B cell (primary cell): ENCODE data around the gene KSR1. TPM values are rescaled to one million over a fixed set of nuclear protein-coding genes. Genes with fewer than 3 reads are reported as not detected.
A peak's percentile ranks its signal among the peaks of the same experiment; 100 is the strongest.

Experiments
- ATAC-seq: fragments of 200-7000 bp; cut with Tn5 transposase; one replicate; pipeline ENCODE4 v1.10.0; 2021; ENCODE audit warnings: low read depth, mild to moderate bottlenecking, moderate number of reproducible peaks, moderate library complexity
- CTCF ChIA-PET: fragments of 350-600 bp; sonication (Branson Sonifier 250); formaldehyde crosslinking; loops from one replicate; lab custom pipeline; 2021; ENCODE audit warnings: antibody characterized with exemption, inconsistent platforms; lab: Charles Lee
- POLR2A ChIA-PET: fragments of 350-600 bp; sonication (Branson Sonifier 250); formaldehyde crosslinking; loops from one replicate; lab custom pipeline; 2021; ENCODE audit warnings: antibody characterized with exemption; lab: Charles Lee
- DNase-seq: peaks from one replicate; pipeline ENCODE4 v3.0.0; 2013
- H2AFZ ChIP-seq: 2 replicates; pipeline ENCODE4 v1.6.1; 2012; ENCODE audit warnings: mild to moderate bottlenecking, low read depth, low read length; ENCODE audit not compliant: insufficient read depth, poor library complexity, severe bottlenecking
- H3K27ac ChIP-seq, 2 donors: 1 replicate in 1 of 2; 2 replicates in 1 of 2; pipeline ENCODE4 v1.5.1; 2012 to 2013; ENCODE audit warnings: low read length in 2 of 2, mild to moderate bottlenecking in 2 of 2, moderate library complexity in 1 of 2
- H3K27me3 ChIP-seq, 4 experiments: fragments of 200-600 bp in 1 of 4; sonication (generic) in 1 of 4; replicated peaks in 1 of 4; 1 replicate in 2 of 4; 2 replicates in 2 of 4; pipeline versions ENCODE4 v1.6.1 to v1.7.0; 2013 to 2016; ENCODE audit warnings: low read length in 3 of 4, mild to moderate bottlenecking in 2 of 4, mixed read lengths in 1 of 4, moderate library complexity in 1 of 4; ENCODE audit not compliant: insufficient read depth in 4 of 4, control insufficient read depth in 3 of 4; ENCODE audit errors: control extremely low read depth in 1 of 4
- H3K36me3 ChIP-seq, 2 experiments: replicated peaks in 1 of 2; 1 replicate in 1 of 2; 2 replicates in 1 of 2; pipeline versions ENCODE4 v1.6.1 to v1.7.1; 2013; ENCODE audit warnings: low read length in 1 of 2; ENCODE audit not compliant: insufficient read depth in 2 of 2, control insufficient read depth in 1 of 2; ENCODE audit errors: control extremely low read depth in 1 of 2, extremely low read depth in 1 of 2
- H3K4me1 ChIP-seq, 2 donors: fragments of 200-600 bp in 1 of 2; sonication (generic) in 1 of 2; 1 replicate in 1 of 2; 2 replicates in 1 of 2; pipeline versions ENCODE4 v1.5.1 to v1.6.1; 2013 to 2017; ENCODE audit warnings: low read length in 2 of 2; ENCODE audit not compliant: control insufficient read depth in 2 of 2, insufficient read depth in 2 of 2
- H3K4me2 ChIP-seq: replicated peaks from 2 replicates; pipeline ENCODE3; 2012; ENCODE audit warnings: mild to moderate bottlenecking, low read depth, low read length; ENCODE audit not compliant: poor library complexity, severe bottlenecking
- H3K4me3 ChIP-seq, 5 experiments: fragments of 200-600 bp in 1 of 5; sonication (generic) in 1 of 5; 1 replicate in 3 of 5; 2 replicates in 2 of 5; pipeline versions ENCODE4 v1.5.1 to v1.7.0; 2011 to 2016; ENCODE audit warnings: low read length in 4 of 5, mild to moderate bottlenecking in 4 of 5, low read depth in 2 of 5, control low read depth in 1 of 5, moderate library complexity in 1 of 5; ENCODE audit not compliant: insufficient read depth in 1 of 5; ENCODE audit errors: control extremely low read depth in 1 of 5, extremely low read depth in 1 of 5
- H3K79me2 ChIP-seq: fragments of 200-600 bp; sonication (generic); one replicate; pipeline ENCODE4 v1.6.0; 2016; ENCODE audit warnings: low read length; ENCODE audit not compliant: control insufficient read depth, insufficient read depth
- H3K9ac ChIP-seq: fragments of 200-600 bp; sonication (generic); 2 replicates; pipeline ENCODE4 v1.6.1; 2017; ENCODE audit warnings: mild to moderate bottlenecking, low read length, moderate library complexity
- H3K9me3 ChIP-seq, 3 donors: one replicate each; pipeline versions ENCODE4 v1.6.1 to v1.7.1; 2013; ENCODE audit warnings: low read length in 2 of 3; ENCODE audit not compliant: control insufficient read depth in 2 of 3, insufficient read depth in 1 of 3; ENCODE audit errors: control extremely low read depth in 1 of 3
- H4K20me1 ChIP-seq: 2 replicates; pipeline ENCODE4 v1.6.0; 2012; ENCODE audit warnings: mild to moderate bottlenecking, low read length; ENCODE audit not compliant: insufficient read depth, control insufficient read depth, poor library complexity, severe bottlenecking
- H3K27ac Mint-ChIP-seq: one replicate; pipeline ENCODE4 v1.8.0; 2021; ENCODE audit warnings: mixed read lengths
- H3K27me3 Mint-ChIP-seq: one replicate; pipeline ENCODE4 v1.8.0; 2021; ENCODE audit warnings: mixed read lengths
- H3K4me1 Mint-ChIP-seq: one replicate; pipeline ENCODE4 v1.8.0; 2021; ENCODE audit warnings: mixed read lengths
- H3K4me3 Mint-ChIP-seq: one replicate; pipeline ENCODE4 v1.8.0; 2021; ENCODE audit warnings: mixed read lengths
- H3K9me3 Mint-ChIP-seq: one replicate; pipeline ENCODE4 v1.8.0; 2022; ENCODE audit warnings: mixed read lengths; ENCODE audit not compliant: insufficient read depth
- CTCF ChIP-seq: fragments of 200-600 bp; IDR thresholded peaks from one replicate; pipeline ENCODE4 v1.8.0; 2022; ENCODE audit warnings: antibody characterized with exemption, mild to moderate bottlenecking
- EZH2 ChIP-seq: IDR thresholded peaks from 2 replicates; pipeline ENCODE4 v1.6.1; 2012; ENCODE audit warnings: borderline replicate concordance, low read depth, mild to moderate bottlenecking, moderate library complexity, low read length; ENCODE audit not compliant: insufficient read depth, poor library complexity, severe bottlenecking
- WGBS: methylation state at CpG from one replicate; pipeline ENCODE4 v1.1.5; 2013; ENCODE audit warnings: missing lambda C conversion rate; ENCODE audit not compliant: insufficient coverage; 5-methylcytosine and 5-hydroxymethylcytosine counted together
- intact Hi-C: fragments of 100-400 bp; cut with micrococcal nuclease; formaldehyde crosslinking; loops from one replicate; pipeline ENCODE4 v1.10.0; 2022
- polyA plus RNA-seq: library from polyadenylated mRNA; depleted of rRNA; stranded (reverse); fragments of >200 nt; gene quantifications from 2 replicates; pipeline ENCODE4 v1.2.3, GENCODE V29; 2012
- total RNA-seq, 2 donors: library from RNA; stranded (reverse); fragments of 120-200 nt in 1 of 2; gene quantifications; 1 replicate in 1 of 2; 2 replicates in 1 of 2; pipeline versions ENCODE4 v1.2.3 to v1.2.4, GENCODE V29; 2013 to 2022

KSR1 gene
- total and polyA plus RNA-seq, 2 donors (not counting 1 experiment from before 2014, with no cell fraction given) = 27.5 to 85.6 TPM

GRCh38 chr17:27547301-27547683, 91.0 kb downstream of the KSR1 start:
- Mint-ChIP-seq H3K4me3 (peak overlapping the region; percentile 26), H3K4me1 (peaks cover 50% of the 10 kb centered on the region), H3K9me3 (no peaks in the 10 kb centered on the region), H3K27ac (no peak overlapping the region), H3K27me3 (no peaks in the 10 kb centered on the region)
- peaks cover 43% of the 10 kb centered on the region for H3K79me2 ChIP-seq
- H3K27ac ChIP-seq = no peak overlapping the region
- H3K27me3 ChIP-seq = no peaks in the 10 kb centered on the region
- TF ChIP-seq CTCF (no peak), EZH2 (no peak)
- no peak overlapping the region for H2AFZ ChIP-seq
- intact Hi-C loops = no loop called here
- peak overlapping the region; percentile 18 for H3K4me2 ChIP-seq
- no peaks in the 10 kb centered on the region for H3K36me3 ChIP-seq
- H4K20me1 ChIP-seq = peaks cover 40% of the 10 kb centered on the region
- ATAC-seq = no peak
- H3K4me3 ChIP-seq = no peak overlapping the region
- no peaks in the 10 kb centered on the region for H3K9me3 ChIP-seq
- ChIA-PET POLR2A (no interaction called here), CTCF (interaction anchor here (3.8 kb wide), 1 partner anchor 53 kb away, joined by 10 read pairs; no protein-coding TSS in a partner anchor)
- H3K4me1 ChIP-seq = peaks cover 47 to 52% of the 10 kb centered on the region in 2 donors
- no peak for DNase-seq
- H3K9ac ChIP-seq = no peak overlapping the region
- WGBS = no CpG with 5 or more reads among the region's 4 CpGs

DNA sequence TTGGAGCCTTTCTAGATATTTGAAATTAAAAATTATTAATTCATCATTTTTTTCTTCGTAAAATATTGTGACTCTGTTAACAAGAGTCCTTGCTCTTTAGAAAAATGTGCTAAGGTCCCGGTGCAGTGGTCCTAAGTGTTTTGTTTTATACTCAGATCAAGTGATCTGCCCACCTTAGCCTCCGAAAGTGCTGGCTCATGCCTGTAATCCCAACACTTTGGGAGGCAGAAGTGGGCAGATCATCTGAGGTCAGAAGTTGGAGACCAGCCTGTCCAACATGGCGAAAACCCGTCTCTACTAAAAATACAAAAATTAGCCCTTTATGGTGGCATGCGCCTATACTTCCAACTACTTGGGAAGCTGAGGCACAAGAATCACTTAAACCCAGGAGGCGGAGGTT, 92.1 kb downstream of the KSR1 start:
- ChIA-PET POLR2A (no interaction called here), CTCF (no interaction called here)
- peaks cover 39% of the 10 kb centered on the region for H3K4me1 Mint-ChIP-seq
- no peak for ATAC-seq
- Histone ChIP-seq H3K79me2 (peaks cover 36% of the 10 kb centered on the region), H3K4me3 (no peak overlapping the region), H3K36me3 (no peaks in the 10 kb centered on the region), H2AFZ (no peak overlapping the region), H4K20me1 (peaks cover 32% of the 10 kb centered on the region), H3K4me1 (peaks cover 36 to 42% of the 10 kb centered on the region in 2 donors), H3K9ac (no peak overlapping the region), H3K27ac (no peak overlapping the region), H3K27me3 (no peaks in the 10 kb centered on the region), H3K9me3 (no peaks in the 10 kb centered on the region), H3K4me2 (no peak overlapping the region)
- DNase-seq = no peak
- no peak overlapping the region for H3K4me3 Mint-ChIP-seq
- H3K27ac Mint-ChIP-seq = no peak overlapping the region
- no peaks in the 10 kb centered on the region for H3K27me3 Mint-ChIP-seq
- intact Hi-C loops = no loop called here
- no peaks in the 10 kb centered on the region for H3K9me3 Mint-ChIP-seq
- WGBS = 100% methylated on average over 5 of the region's 7 CpGs
- no peak for TF ChIP-seq EZH2
- TF ChIP-seq CTCF = no peak
